HL-60 (cell line): ENCODE measurements around the gene APOL2.
A peak's percentile ranks its signal among the peaks of the same experiment; 100 is the strongest.
"Not testable (repeated sequence)": the region's sequence is repeated elsewhere in the genome, so short reads cannot be mapped to it uniquely, and the experiment has no call there.

Experiments used
- DNase-seq, 2 experiments: peaks; one replicate each; pipeline ENCODE4 v3.0.0-alpha.2; 2010 to 2020; ENCODE audit warnings: low read depth in 1 of 2, low spot score in 1 of 2
- H3K27ac ChIP-seq: fragments of 250-450 bp; sonication (Bioruptor Pico); replicated peaks from 2 replicates; pipeline ENCODE4 v1.5.1; 2020; ENCODE audit warnings: mild to moderate bottlenecking, moderate library complexity
- H3K27me3 ChIP-seq: fragments of 250-450 bp; sonication (Bioruptor Pico); 2 replicates; pipeline ENCODE4 v1.5.1; 2021; ENCODE audit warnings: mild to moderate bottlenecking, moderate library complexity; ENCODE audit not compliant: insufficient read depth, poor library complexity, severe bottlenecking
- H3K4me3 ChIP-seq: replicated peaks from 2 replicates; pipeline ENCODE4 v1.5.1; 2011; ENCODE audit warnings: mild to moderate bottlenecking, control low read depth, low read length; ENCODE audit not compliant: insufficient read depth
- GABPA ChIP-seq: IDR thresholded peaks from 2 replicates; pipeline ENCODE4 v1.6.1; 2012; ENCODE audit warnings: low read depth
- POLR2AphosphoS5 ChIP-seq: IDR thresholded peaks from 2 replicates; pipeline ENCODE4 v1.6.1; 2012; ENCODE audit warnings: low read depth
- SPI1 ChIP-seq: IDR thresholded peaks from 2 replicates; pipeline ENCODE4 v1.6.1; 2012; ENCODE audit warnings: low read depth, mild to moderate bottlenecking, borderline replicate concordance
- TF ChIP-seq, protein P1 (sequence below): IDR thresholded peaks from one replicate; pipeline ENCODE4 v1.5.1; 2011; ENCODE audit warnings: low read length, control low read depth, inconsistent platforms; ENCODE audit not compliant: insufficient read depth
- TF ChIP-seq, protein P2 (sequence below): IDR thresholded peaks from 2 replicates; pipeline ENCODE4 v1.6.1; 2012; ENCODE audit warnings: low read depth; ENCODE audit not compliant: insufficient replicate concordance

The APOL2 gene

DNA sequence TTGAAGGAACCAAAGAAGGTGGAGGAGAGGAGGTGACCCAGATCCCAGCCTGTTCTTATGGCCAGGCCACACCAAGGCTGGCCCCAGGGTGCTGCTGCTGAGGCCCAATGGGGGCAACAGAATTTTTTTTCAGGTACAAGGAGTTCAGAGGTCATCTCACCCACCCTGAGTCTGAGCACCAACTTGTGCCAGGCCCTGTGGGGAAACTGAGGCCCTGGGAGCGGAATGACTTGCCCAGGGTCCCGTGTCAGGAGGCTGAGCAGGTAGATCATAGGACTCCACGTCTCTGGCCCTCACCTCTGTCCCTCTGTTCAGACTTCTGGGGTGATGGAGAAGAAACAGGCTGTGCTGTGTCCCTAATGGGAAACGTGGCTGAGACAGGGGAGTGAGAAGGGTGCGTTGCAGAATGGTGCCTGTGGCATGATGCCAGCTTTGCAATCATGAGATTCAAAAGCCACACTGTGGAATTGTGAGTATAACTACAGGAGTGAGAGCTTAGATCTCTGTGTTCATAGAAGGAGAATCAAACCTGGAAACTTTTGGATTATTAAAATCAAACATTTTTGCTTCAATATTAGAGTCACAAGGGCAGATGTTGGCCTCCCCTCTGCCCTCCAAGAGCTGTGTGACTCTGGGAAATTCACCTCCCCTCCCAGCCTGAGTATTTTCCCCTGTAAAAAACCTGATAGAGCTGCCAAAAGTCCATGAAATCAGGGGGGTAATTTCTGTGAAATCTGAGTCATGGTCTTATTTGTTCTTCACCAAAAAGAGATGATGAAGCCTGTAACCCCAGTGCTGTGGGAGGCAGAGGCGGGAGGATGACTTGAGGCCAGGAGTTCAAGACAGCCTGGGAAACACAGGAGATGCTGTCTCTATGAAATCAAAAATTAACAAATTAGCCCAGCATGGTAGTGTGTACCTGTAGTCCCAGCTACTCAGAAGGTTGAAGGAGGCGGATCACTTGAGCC, 14.5 kb upstream of the APOL2 start:
- TF ChIP-seq POLR2AphosphoS5, result no peak
- TF ChIP-seq SPI1, result no peak
- TF ChIP-seq, protein P1, sequence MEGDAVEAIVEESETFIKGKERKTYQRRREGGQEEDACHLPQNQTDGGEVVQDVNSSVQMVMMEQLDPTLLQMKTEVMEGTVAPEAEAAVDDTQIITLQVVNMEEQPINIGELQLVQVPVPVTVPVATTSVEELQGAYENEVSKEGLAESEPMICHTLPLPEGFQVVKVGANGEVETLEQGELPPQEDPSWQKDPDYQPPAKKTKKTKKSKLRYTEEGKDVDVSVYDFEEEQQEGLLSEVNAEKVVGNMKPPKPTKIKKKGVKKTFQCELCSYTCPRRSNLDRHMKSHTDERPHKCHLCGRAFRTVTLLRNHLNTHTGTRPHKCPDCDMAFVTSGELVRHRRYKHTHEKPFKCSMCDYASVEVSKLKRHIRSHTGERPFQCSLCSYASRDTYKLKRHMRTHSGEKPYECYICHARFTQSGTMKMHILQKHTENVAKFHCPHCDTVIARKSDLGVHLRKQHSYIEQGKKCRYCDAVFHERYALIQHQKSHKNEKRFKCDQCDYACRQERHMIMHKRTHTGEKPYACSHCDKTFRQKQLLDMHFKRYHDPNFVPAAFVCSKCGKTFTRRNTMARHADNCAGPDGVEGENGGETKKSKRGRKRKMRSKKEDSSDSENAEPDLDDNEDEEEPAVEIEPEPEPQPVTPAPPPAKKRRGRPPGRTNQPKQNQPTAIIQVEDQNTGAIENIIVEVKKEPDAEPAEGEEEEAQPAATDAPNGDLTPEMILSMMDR, result no peak
- no peak for TF ChIP-seq GABPA
- TF ChIP-seq, protein P2, sequence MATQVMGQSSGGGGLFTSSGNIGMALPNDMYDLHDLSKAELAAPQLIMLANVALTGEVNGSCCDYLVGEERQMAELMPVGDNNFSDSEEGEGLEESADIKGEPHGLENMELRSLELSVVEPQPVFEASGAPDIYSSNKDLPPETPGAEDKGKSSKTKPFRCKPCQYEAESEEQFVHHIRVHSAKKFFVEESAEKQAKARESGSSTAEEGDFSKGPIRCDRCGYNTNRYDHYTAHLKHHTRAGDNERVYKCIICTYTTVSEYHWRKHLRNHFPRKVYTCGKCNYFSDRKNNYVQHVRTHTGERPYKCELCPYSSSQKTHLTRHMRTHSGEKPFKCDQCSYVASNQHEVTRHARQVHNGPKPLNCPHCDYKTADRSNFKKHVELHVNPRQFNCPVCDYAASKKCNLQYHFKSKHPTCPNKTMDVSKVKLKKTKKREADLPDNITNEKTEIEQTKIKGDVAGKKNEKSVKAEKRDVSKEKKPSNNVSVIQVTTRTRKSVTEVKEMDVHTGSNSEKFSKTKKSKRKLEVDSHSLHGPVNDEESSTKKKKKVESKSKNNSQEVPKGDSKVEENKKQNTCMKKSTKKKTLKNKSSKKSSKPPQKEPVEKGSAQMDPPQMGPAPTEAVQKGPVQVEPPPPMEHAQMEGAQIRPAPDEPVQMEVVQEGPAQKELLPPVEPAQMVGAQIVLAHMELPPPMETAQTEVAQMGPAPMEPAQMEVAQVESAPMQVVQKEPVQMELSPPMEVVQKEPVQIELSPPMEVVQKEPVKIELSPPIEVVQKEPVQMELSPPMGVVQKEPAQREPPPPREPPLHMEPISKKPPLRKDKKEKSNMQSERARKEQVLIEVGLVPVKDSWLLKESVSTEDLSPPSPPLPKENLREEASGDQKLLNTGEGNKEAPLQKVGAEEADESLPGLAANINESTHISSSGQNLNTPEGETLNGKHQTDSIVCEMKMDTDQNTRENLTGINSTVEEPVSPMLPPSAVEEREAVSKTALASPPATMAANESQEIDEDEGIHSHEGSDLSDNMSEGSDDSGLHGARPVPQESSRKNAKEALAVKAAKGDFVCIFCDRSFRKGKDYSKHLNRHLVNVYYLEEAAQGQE, result no peak
- no peak for DNase-seq
- Histone ChIP-seq H3K4me3 (no peak overlapping the region), H3K27me3 (no peaks in the 10 kb centered on the region), H3K27ac (no peak overlapping the region)

DNA sequence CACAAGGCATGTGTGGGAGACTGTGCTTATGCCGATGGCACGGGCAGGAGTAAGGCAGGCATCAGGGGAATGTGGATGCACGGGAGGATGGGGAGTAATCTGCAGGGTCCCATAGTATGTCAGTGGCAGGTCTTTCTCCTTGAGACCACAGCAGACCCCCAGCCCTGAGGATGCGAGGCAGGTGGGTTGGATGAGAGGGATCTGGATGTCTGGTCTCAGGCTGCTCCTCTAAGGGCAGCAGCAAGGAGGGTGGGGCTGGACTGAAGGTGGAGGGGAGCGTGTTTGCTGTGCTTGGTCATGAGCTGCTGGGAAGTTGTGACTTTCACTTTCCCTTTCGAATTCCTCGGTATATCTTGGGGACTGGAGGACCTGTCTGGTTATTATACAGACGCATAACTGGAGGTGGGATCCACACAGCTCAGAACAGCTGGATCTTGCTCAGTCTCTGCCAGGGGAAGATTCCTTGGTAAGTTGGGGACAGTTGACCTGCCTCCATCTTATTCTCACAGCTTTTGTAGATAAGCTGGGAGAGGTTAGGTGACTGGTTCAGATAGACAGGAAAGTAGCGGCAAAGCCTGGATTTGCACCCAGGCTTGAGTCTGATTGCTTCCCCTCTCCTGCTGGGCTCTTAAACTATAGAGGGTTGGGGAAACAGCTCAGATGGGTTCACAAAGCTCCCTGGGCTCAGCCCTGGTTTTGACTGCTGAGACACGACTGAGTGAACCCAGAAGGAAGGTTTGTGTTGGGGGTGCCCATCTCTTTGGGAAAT, 13.6 kb upstream of the APOL2 start, which contains the start of gene APOL1:
Gene APOL1, plus strand, starts transcription at position 380 of the 769 bp plus-strand sequence. CDS start 1,823 bp downstream, outside the sequence.
- no peak for DNase-seq
- no peaks in the 10 kb centered on the region for H3K27me3 ChIP-seq
- TF ChIP-seq, protein P1, result no peak
- TF ChIP-seq, protein P2, result no peak
- TF ChIP-seq GABPA (no peak), SPI1 (no peak), POLR2AphosphoS5 (no peak)
- peak within 1 kb of the TSS; percentile 13 for H3K4me3 ChIP-seq
- H3K27ac ChIP-seq, result no peak within 1 kb of the TSS; the same call in 1 of the 2 replicates

DNA sequence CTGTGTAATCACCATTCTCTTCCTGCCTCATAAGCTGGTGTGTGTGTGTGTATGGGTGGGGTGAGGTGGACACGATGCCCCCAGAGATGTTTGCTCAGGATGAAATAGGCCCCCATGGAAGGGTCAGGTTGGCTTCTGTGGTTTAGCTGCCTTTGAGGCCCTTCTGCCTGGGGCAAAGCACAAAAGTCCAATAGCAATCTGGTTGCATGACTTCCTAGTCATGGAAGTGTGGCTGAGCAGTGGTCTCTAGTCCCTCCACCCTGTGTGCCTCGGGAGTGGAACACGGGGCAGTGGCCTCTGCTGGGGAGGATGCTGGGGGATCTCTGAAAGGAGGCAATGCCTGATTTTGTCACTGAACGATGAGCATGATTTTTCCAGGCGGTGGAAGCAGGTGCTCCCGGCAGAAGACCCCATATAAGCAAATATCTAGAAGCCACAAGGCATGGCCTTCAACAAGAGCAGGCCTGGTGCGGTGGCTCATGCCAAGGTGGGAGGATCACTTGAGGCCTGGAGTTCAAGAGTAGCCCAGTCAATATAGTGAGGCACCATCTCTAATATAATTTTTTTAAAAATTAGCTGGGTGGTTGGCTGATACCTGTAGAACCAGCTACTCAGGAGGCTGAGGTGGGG, 12.8 kb upstream of the APOL2 start:
- not testable (repeated sequence) for H3K27ac ChIP-seq, H3K27me3 ChIP-seq, H3K4me3 ChIP-seq, DNase-seq

DNA sequence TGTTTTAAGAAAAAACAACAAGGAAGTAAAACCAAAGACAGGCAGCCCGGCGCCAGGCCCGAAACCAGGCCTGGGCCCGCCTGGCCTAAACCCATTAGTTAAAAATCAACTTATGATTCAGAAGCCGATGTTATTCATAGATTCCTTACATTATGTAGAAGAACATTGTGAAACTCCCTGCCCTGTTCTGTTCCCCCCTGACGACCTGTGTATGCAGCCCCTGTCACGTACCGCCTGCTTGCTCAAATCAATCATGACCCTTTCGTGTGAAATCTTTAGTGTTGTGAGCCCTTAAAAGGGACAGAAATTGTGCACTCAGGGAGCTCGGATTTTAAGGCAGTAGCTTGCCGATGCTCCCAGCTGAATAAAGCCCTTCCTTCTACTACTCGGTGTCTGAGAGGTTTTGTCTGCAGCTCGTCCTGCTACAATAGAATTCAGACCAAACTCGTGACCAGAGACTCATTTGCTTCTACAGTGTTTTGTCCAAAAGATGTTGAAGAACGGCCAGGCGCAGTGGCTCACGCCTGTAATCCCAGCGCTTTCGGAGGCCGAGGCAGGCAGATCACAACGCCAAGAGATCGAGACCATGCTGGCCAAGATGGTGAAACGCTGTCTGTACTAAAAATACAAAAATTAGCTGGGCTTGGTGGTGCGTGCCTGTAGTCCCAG, 11.1 kb upstream of the APOL2 start:
- H3K4me3 ChIP-seq, DNase-seq, H3K27ac ChIP-seq, H3K27me3 ChIP-seq: not testable (repeated sequence)
